PC-9 (cell line): ENCODE results near the gene ZFPL1.
A peak's percentile ranks its signal among the peaks of the same experiment; 100 is the strongest.

Source experiments
- CTCF ChIP-seq: fragments of 200-600 bp; sonication (generic); conservative IDR thresholded peaks from 2 replicates; pipeline ENCODE4 v1.6.1; 2017; ENCODE audit warnings: mixed run types, antibody characterized with exemption, mild to moderate bottlenecking, moderate library complexity
- EZH2 ChIP-seq: fragments of 200-600 bp; sonication (generic); IDR thresholded peaks from 2 replicates; pipeline ENCODE4 v1.8.0; 2017; ENCODE audit warnings: antibody characterized with exemption, low read depth

GRCh38 chr11:65132988-65133700 lies 49.1 kb downstream of the ZFPL1 start:
- TF ChIP-seq CTCF (0 out of 2 replicates have a peak, but pooled peaks have one; percentile 0), EZH2 (no peak)
